GM19328 (cell line): ENCODE data around the gene PAPSS1.
"Not testable (repeated sequence)": the region's sequence is repeated elsewhere in the genome, so short reads cannot be mapped to it uniquely, and the experiment has no call there.

Experiments
- ATAC-seq: cut with Tn5 transposase; IDR thresholded peaks from one replicate; pipeline ENCODE4 v1.9.1; 2021; ENCODE audit warnings: mild to moderate bottlenecking, moderate library complexity; ENCODE audit not compliant: unreplicated experiment

The PAPSS1 gene

GRCh38 chr4:107726131-107726925, 6.3 kb upstream of the PAPSS1 start:
- not testable (repeated sequence) for ATAC-seq

GRCh38 chr4:107725281-107725859, 5.3 kb upstream of the PAPSS1 start:
- no peak for ATAC-seq

- not testable (repeated sequence) for ATAC-seq
Observed at GRCh38 chr4:107723331-107723730, 3.3 kb upstream of the PAPSS1 start.

- ATAC-seq, result no peak
Observed at GRCh38 chr4:107721436-107722100, 1.5 kb upstream of the PAPSS1 start.

GRCh38 chr4:107719207-107719921, 670 bp downstream of the PAPSS1 start:
- ATAC-seq, result peak; percentile 0

- ATAC-seq, result peak; percentile 21
Observed at GRCh38 chr4:107718351-107718965, 1.6 kb downstream of the PAPSS1 start.

- ATAC-seq, result no peak
Observed at GRCh38 chr4:107714256-107714655, 5.8 kb downstream of the PAPSS1 start.

GRCh38 chr4:107712236-107712635, 7.8 kb downstream of the PAPSS1 start:
- no peak for ATAC-seq

- no peak for ATAC-seq
Observed at GRCh38 chr4:107711831-107712230, 8.2 kb downstream of the PAPSS1 start.

GRCh38 chr4:107710493-107711459, 9.3 kb downstream of the PAPSS1 start:
- no peak for ATAC-seq

- ATAC-seq, result no peak
Observed at GRCh38 chr4:107709916-107710315, 10.1 kb downstream of the PAPSS1 start.

- no peak for ATAC-seq
Observed at GRCh38 chr4:107708225-107708624, 11.8 kb downstream of the PAPSS1 start.

GRCh38 chr4:107705742-107706556, 14.1 kb downstream of the PAPSS1 start:
- ATAC-seq, result no peak

GRCh38 chr4:107701565-107701964, 18.5 kb downstream of the PAPSS1 start:
- no peak for ATAC-seq

- no peak for ATAC-seq
Observed at GRCh38 chr4:107699466-107700206, 20.4 kb downstream of the PAPSS1 start.

- not testable (repeated sequence) for ATAC-seq
Observed at GRCh38 chr4:107696187-107696586, 23.8 kb downstream of the PAPSS1 start.

- no peak for ATAC-seq
Observed at GRCh38 chr4:107693132-107693531, 26.9 kb downstream of the PAPSS1 start.

GRCh38 chr4:107692202-107692601, 27.8 kb downstream of the PAPSS1 start:
- no peak for ATAC-seq
